Transverse colon (tissue), 4 donors: Measurements from ENCODE around the gene LYPD4. TPM values are rescaled to one million over a fixed set of nuclear protein-coding genes. Genes with fewer than 3 reads are reported as not detected.
A peak's percentile ranks its signal among the peaks of the same experiment; 100 is the strongest.

Experiments used
- DNase-seq: peaks from one replicate; pipeline ENCODE4 v3.0.0-alpha.2; 2019
- H3K27ac ChIP-seq, 4 donors: fragments of 200-600 bp; sonication (generic); 2 replicates each; pipeline ENCODE4 v1.5.1; 2016 to 2018; ENCODE audit warnings: inconsistent platforms in 4 of 4
- H3K27me3 ChIP-seq: fragments of 200-600 bp; sonication (generic); 2 replicates; pipeline ENCODE4 v1.5.1; 2017; ENCODE audit warnings: inconsistent platforms
- H3K36me3 ChIP-seq, 4 donors: fragments of 200-600 bp; sonication (generic); 2 replicates each; pipeline ENCODE4 v1.5.1; 2017 to 2019; ENCODE audit warnings: inconsistent platforms in 4 of 4
- H3K4me1 ChIP-seq, 4 donors: fragments of 200-600 bp; sonication (generic); 2 replicates each; pipeline ENCODE4 v1.5.1; 2017 to 2020; ENCODE audit warnings: inconsistent platforms in 4 of 4
- H3K4me3 ChIP-seq, 4 donors: fragments of 200-600 bp; sonication (generic); 1 replicate in 1 of 4; 2 replicates in 3 of 4; pipeline versions ENCODE4 v1.5.1 to v1.6.1; 2017 to 2019; ENCODE audit warnings: inconsistent platforms in 4 of 4
- H3K9me3 ChIP-seq, 2 donors: fragments of 200-600 bp; sonication (generic); 2 replicates each; pipeline ENCODE4 v1.5.1; 2017 to 2019; ENCODE audit warnings: inconsistent platforms in 2 of 2
- CTCF ChIP-seq, 5 experiments: fragments of 200-600 bp in 3 of 5; fragments of 450-650 bp in 2 of 5; sonication (generic) in 3 of 5; IDR thresholded peaks; 1 replicate in 2 of 5; 2 replicates in 3 of 5; pipeline ENCODE4 v1.5.1; 2016 to 2017; ENCODE audit warnings: antibody characterized with exemption in 5 of 5, inconsistent platforms in 3 of 5, mild to moderate bottlenecking in 2 of 5, moderate library complexity in 1 of 5
- EP300 ChIP-seq: sonication (generic); formaldehyde crosslinking; IDR thresholded peaks from one replicate; pipeline ENCODE4 v1.6.1; 2017; ENCODE audit warnings: antibody characterized with exemption, low read depth
- POLR2A ChIP-seq: fragments of 450-650 bp; IDR thresholded peaks from one replicate; pipeline ENCODE4 v1.6.1; 2016; ENCODE audit warnings: antibody characterized with exemption, mild to moderate bottlenecking, moderate library complexity
- POLR2AphosphoS5 ChIP-seq, 3 donors: sonication (generic); formaldehyde crosslinking; IDR thresholded peaks; one replicate each; pipeline ENCODE4 v1.6.1; 2016; ENCODE audit warnings: antibody characterized with exemption in 3 of 3
- WGBS, 2 donors: methylation state at CpG; one replicate each; pipeline ENCODE4 v1.1.5; 2018; ENCODE audit warnings: low coverage in 1 of 2; 5-methylcytosine and 5-hydroxymethylcytosine counted together
- in situ Hi-C, 4 donors: fragments of 200-750 bp; cut with MboI; loops; one replicate each; pipeline versions ENCODE4 v1.15.0 to v1.15.1; 2017; ENCODE audit warnings: low sequenced_read_pairs in 3 of 4, low pct_ligation_motif_present in 1 of 4, low pct_unique_long_range_greater_than_20kb in 1 of 4
- intact Hi-C: fragments of 100-400 bp; cut with DNase I; formaldehyde crosslinking; loops from one replicate; pipeline ENCODE4 v1.15.1; 2023; ENCODE audit warnings: low total_unique reads
- total RNA-seq, 4 donors: library from RNA; depleted of rRNA; stranded (reverse); fragments of >200 nt; gene quantifications; one replicate each; pipeline ENCODE4 v1.1.0, GENCODE V29; 2016

LYPD4 gene
- total RNA-seq, 4 donors from 2014 or later: not detected

GRCh38 chr19:41871573-41872383, 27.3 kb upstream of the LYPD4 start:
- H3K4me1 ChIP-seq: peaks cover 11 to 66% (median 24%) of the 10 kb centered on the region in 4 donors
- WGBS, 2 donors: 56% methylated on average over 16 of the region's 16 CpGs; no CpG with 5 or more reads in 1 of the 2 donors
- in situ Hi-C loops: loop anchor here in 3 of 4 donors (5.0 to 10.0 kb wide), 3 partner anchors 76 to 83 kb away; partner anchors contain the start of gene RABAC1 (in 1 of the 3)
- no peak overlapping the region for H3K4me3 ChIP-seq
- no peaks in the 10 kb centered on the region for H3K9me3 ChIP-seq
- TF ChIP-seq POLR2AphosphoS5 (IDR thresholded peaks at IDR 0.05) (peak in 1 of 3 donors; percentile 39), EP300 (no peak), POLR2A (no peak)
- peak; percentile 78 for DNase-seq
- H3K27me3 ChIP-seq: no peaks in the 10 kb centered on the region
- peak overlapping the region; percentile 53 to 78 (median 58) for H3K27ac ChIP-seq
- intact Hi-C loops: loop anchor here (5.0 kb wide), 1 partner anchor 86 kb away; the partner anchor contains the start of gene RABAC1
- peaks cover 0 to 17% (median 7%) of the 10 kb centered on the region in 4 donors for H3K36me3 ChIP-seq

DNA sequence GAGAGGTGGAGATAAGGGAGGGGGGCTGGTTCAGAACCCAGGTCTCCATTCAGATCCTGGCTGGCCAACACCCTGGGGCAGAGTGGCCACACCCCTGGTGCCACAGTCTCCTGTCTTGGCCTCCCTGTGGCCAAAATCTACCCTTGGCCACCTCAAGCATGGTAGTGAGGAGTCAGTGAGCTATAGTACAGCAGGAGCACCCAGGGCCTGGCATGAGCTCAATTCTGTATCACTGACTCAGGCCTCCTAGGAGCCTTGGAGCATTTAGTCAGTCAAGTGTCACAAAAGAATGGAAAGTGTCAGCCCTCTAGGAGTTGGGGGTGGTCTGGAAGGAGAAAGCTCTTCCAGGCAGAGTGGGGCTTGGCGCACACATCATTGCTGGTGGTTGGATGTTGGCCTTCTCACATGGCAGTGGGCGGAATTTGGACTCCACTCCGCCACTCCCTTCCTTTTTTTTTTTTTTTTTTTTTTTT, 26.0 kb upstream of the LYPD4 start:
- Histone ChIP-seq H3K27me3 (no peaks in the 10 kb centered on the region), H3K4me1 (peaks cover 11 to 76% (median 31%) of the 10 kb centered on the region in 4 donors), H3K36me3 (peaks cover 0 to 17% (median 7%) of the 10 kb centered on the region in 4 donors), H3K4me3 (no peak overlapping the region), H3K9me3 (no peaks in the 10 kb centered on the region), H3K27ac (peak overlapping the region; percentile 27 to 60 (median 54))
- WGBS, 2 donors: 47% methylated on average over 3 of the region's 3 CpGs; no CpG with 5 or more reads in 1 of the 2 donors
- intact Hi-C loops (loop anchor here (5.0 kb wide), 1 partner anchor 87 kb away; the partner anchor contains the start of gene RABAC1), in situ Hi-C loops (loop anchor here in 3 of 4 donors (5.0 to 10.0 kb wide), 3 partner anchors 77 to 84 kb away; partner anchors contain the start of gene RABAC1 (in 1 of the 3))
- no peak for DNase-seq
- no peak for TF ChIP-seq POLR2A

DNA sequence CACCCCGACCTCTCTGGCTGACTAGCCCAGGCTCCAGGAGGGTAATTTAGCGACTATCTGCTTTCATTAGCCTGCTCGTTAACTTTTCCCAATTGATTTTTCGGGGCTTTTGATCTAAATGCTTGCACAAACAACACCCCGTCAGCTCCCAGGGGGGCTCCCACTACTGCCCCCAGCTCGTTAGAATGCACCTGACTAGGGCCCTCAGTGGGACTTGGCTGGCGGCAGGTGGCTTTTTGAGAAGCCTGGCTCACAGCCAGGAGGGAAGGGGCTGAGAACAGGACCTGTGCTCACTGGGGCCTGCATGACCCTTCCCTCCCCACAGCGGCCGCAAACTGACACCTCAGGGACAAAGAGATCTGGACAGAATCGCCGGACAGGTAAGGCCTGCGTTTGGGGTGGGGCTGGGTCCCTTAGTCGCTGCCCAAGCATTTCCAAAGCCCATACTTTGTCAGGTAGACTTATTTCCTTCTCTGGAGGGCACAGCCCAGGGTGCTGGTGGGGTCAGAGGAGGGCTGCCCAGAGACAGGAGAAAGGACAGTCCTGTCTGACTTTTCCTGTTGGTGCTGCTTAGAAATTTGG, 25.0 kb upstream of the LYPD4 start:
- Histone ChIP-seq H3K27ac (peak overlapping the region in 1 of 4 donors; percentile 55), H3K9me3 (no peaks in the 10 kb centered on the region), H3K4me3 (no peak overlapping the region), H3K4me1 (peaks cover 11 to 83% (median 31%) of the 10 kb centered on the region in 4 donors), H3K27me3 (no peaks in the 10 kb centered on the region), H3K36me3 (peaks cover 0 to 24% (median 11%) of the 10 kb centered on the region in 4 donors)
- TF ChIP-seq POLR2A: no peak
- TF ChIP-seq POLR2AphosphoS5 (IDR thresholded peaks at IDR 0.05): no peak
- no peak for TF ChIP-seq CTCF (IDR thresholded peaks at IDR 0.05)
- TF ChIP-seq EP300: no peak
- in situ Hi-C loops (no loop called here), intact Hi-C loops (no loop called here)
- 77% methylated on average over 13 of the region's 13 CpGs; no CpG with 5 or more reads in 1 of the 2 donors for WGBS, 2 donors
- no peak for DNase-seq

GRCh38 chr19:41868989-41869300, 24.5 kb upstream of the LYPD4 start:
- TF ChIP-seq POLR2AphosphoS5 (IDR thresholded peaks at IDR 0.05) (no peak), POLR2A (no peak), CTCF (IDR thresholded peaks at IDR 0.05) (no peak), EP300 (no peak)
- Histone ChIP-seq H3K27ac (peak overlapping the region in 1 of 4 donors; percentile 25), H3K27me3 (no peaks in the 10 kb centered on the region), H3K4me3 (no peak overlapping the region), H3K9me3 (no peaks in the 10 kb centered on the region), H3K36me3 (peaks cover 0 to 29% (median 13%) of the 10 kb centered on the region in 4 donors), H3K4me1 (peaks cover 11 to 84% (median 33%) of the 10 kb centered on the region in 4 donors)
- WGBS, 2 donors: 83% methylated on average over 12 of the region's 12 CpGs; no CpG with 5 or more reads in 1 of the 2 donors
- no peak for DNase-seq
- intact Hi-C loops (no loop called here), in situ Hi-C loops (no loop called here)
